ENCODE measurements around the gene UTP3. TPM values are rescaled to one million over a fixed set of nuclear protein-coding genes. Genes with fewer than 3 reads are reported as not detected.
"Not testable (repeated sequence)": the region's sequence is repeated elsewhere in the genome, so short reads cannot be mapped to it uniquely, and the experiment has no call there.

UTP3 gene
- total RNA-seq, 2 donors from 2014 or later: 16.8 to 18.1 TPM

DNA sequence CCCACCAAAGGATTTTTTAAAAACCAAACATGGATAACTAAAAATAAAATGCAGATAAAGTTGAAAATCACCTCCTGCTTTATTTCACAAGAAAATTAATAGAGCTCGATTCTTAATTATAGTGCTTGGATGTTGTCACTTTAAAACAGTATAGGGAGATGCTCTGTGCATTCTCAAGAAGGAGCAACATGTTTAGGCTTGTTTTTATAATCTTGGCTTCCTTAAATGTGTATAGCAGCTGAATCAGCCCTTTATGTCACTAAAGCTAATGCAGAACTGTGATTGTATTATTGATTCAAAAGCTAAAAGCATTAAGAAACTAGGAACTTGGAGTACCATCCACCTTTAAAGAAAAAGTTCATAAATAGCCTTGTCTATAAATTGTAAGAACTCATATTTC is 12.9 kb downstream of the UTP3 start:
- DNase-seq (no peak), ATAC-seq (no peak)
- Mint-ChIP-seq H3K27me3 (no peaks in the 10 kb centered on the region), H3K36me3 (ENCODE audit: low read depth) (no peaks in the 10 kb centered on the region), H3K27ac (no peak overlapping the region), H3K4me1 (peaks cover 16% of the 10 kb centered on the region), H3K4me3 (no peak overlapping the region)
- H3K9me3 ChIP-seq (ENCODE audit: control insufficient read depth, low read length, poor library complexity, severe bottlenecking): no peaks in the 10 kb centered on the region

DNA sequence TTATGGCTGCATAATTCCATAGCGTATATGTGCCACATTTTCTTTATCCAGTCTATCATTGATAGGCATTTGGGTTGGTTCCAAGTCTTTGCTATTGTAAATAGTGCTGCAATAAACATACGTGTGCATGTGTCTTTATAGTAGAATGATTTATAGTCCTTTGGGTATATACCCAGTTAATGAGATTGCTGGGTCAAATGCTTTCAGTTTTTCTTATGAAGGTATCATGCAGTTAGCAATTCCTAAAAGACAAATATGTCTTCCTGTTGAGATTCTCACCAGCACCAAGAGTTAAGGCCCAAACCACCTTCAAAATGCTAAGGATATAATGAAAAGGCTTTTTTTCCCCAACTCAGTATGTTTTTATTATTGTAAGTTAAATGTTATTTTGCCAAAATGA is 14.3 kb downstream of the UTP3 start:
- H3K27me3 Mint-ChIP-seq; H3K9me3 ChIP-seq (ENCODE audit: control insufficient read depth, low read length, poor library complexity, severe bottlenecking); H3K27ac Mint-ChIP-seq; DNase-seq; ATAC-seq; H3K36me3 Mint-ChIP-seq (ENCODE audit: low read depth); H3K4me3 Mint-ChIP-seq: not testable (repeated sequence)
- H3K4me1 Mint-ChIP-seq: peaks cover 20% of the 10 kb centered on the region

DNA sequence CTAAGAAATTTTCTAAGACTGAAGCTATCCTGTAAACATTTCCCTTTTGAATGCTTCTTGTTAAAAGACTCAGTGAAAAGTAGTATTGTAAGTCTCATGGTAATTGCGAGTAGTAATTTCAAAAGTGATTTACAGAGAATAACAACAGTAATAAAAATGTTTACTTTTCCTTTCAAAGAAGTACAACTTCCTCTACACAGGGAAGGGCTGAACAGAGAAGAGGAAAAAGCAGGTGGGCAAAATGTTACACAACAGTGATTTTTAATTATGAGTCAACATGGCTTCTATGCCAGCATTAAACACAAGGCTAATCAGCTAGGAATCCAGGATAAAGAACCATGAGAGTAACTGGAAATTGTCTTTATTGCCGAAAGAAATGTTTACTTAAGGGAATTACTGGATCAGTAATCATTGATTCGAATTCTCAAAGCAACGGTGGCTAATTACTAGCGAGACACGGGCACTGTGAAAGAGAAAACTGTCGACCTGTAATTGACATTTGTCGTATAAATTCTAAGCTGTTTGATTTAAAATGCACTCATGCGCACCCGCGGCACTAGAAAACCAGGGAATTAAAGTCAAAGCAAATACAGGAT is 15.4 kb downstream of the UTP3 start:
- Mint-ChIP-seq H3K36me3 (ENCODE audit: low read depth) (no peaks in the 10 kb centered on the region), H3K27me3 (no peaks in the 10 kb centered on the region), H3K4me1 (peaks cover 20% of the 10 kb centered on the region), H3K4me3 (peak overlapping the region; percentile 94), H3K27ac (peak overlapping the region; percentile 93)
- DNase-seq (no peak), ATAC-seq (no peak)
- H3K9me3 ChIP-seq (ENCODE audit: control insufficient read depth, low read length, poor library complexity, severe bottlenecking): no peaks in the 10 kb centered on the region

DNA sequence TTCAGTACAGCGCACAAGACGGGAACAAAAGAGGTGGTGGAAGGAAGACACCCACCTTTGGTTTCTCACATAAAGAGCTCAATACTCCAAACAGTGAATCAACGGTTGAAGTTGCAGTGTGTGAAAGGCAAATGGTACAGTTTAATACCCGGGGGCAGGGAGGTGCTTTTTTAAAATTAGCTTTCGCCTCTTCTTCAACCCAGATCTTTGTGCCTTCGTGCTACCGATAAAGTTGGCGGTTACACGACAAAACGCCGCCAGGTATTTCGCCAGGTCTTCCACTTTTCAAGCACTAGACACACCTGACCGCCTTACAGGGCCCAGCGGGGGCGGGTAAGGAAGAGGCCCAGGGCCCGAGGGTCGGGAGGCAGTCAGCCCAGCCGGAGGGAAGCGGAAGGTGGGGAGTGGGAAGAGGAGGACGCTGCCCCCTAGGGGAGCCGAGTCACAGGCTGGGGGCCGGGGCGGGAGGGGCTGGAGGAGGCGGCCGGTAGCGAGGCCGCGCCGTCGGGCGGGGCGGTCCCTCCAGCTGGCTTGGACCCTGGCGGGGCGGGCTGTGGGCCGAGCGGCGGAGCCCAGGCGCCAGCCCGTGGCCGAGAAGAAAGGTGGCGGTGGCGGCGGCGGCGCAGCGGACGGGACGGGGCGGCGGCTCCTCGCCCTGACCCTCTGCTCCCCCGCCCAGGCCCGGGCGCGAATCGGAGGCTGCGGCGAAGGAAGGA is 16.0 kb downstream of the UTP3 start:
- ATAC-seq: peak; percentile 53
- no peaks in the 10 kb centered on the region for H3K9me3 ChIP-seq (ENCODE audit: control insufficient read depth, low read length, poor library complexity, severe bottlenecking)
- peak overlapping the region; percentile 94 for H3K4me3 Mint-ChIP-seq
- H3K4me1 Mint-ChIP-seq: peaks cover 20% of the 10 kb centered on the region
- H3K27me3 Mint-ChIP-seq: no peaks in the 10 kb centered on the region
- H3K36me3 Mint-ChIP-seq (ENCODE audit: low read depth): no peaks in the 10 kb centered on the region
- H3K27ac Mint-ChIP-seq: peak overlapping the region; percentile 93
- peak; percentile 21 to 63 (median 62) for DNase-seq

DNA sequence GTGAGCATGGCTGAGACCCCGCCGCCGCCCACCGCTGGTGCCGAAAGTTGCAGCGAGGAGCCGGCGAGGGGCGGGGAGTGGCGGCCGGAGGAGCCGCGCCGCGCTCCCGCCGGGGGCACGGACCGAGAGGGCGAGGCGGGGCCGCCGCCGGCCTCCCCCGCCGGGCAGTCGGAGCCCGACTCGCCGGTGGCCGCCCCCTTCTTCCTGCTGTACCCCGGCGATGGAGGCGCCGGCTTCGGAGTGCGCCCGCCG is 16.5 kb downstream of the UTP3 start:
- Mint-ChIP-seq H3K4me1 (peaks cover 20% of the 10 kb centered on the region), H3K36me3 (ENCODE audit: low read depth) (no peaks in the 10 kb centered on the region), H3K27me3 (no peaks in the 10 kb centered on the region), H3K4me3 (peak overlapping the region; percentile 94), H3K27ac (peak overlapping the region; percentile 93)
- no peak for DNase-seq
- no peak for ATAC-seq
- no peaks in the 10 kb centered on the region for H3K9me3 ChIP-seq (ENCODE audit: control insufficient read depth, low read length, poor library complexity, severe bottlenecking)

DNA sequence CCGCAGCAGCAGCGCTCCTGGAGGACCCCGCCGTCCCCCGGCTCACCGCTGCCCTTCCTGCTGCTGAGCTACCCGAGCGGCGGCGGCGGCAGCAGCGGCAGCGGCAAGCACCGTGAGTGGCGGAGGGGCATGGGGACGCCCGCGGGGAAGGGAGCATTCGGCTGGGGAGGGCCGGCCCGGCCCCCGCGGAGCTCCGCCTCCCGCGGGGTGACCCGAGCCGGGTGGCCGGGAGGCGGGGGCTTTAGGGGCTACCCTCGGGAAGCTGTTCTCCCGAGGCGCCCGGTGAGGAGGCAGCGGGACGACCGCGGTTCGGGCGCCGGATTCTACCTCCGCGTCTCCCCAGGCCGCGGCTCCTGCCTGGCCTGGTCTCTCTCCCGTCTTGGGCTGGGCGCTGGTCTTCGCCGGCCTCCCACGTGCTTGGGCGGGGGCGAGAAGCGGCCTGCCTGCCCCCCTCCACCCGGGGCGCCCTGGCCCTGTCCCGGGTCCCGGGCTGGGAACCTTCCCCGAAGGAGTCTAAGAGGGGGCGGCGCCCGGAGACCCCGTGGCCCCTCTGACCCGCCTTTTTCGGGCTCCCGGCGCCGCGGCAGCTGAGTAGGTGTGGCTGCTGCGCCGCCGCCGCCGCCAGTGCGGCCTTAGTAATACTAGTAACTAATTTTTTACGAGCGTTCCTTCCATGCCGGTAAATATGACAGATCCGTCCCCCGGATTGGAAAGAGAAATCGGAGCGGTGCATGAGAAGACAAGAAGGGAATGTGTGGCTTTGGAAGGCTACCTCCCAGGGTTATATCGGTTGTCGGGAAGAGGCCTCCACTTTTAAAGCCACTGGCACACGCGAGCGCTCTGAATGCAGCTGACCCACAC is 17.1 kb downstream of the UTP3 start:
- no peaks in the 10 kb centered on the region for H3K27me3 Mint-ChIP-seq
- H3K4me3 Mint-ChIP-seq: peak overlapping the region; percentile 94
- H3K27ac Mint-ChIP-seq: peak overlapping the region; percentile 94
- peak; percentile 61 to 71 (median 69) for DNase-seq
- no peaks in the 10 kb centered on the region for H3K9me3 ChIP-seq (ENCODE audit: control insufficient read depth, low read length, poor library complexity, severe bottlenecking)
- peak; percentile 78 for ATAC-seq
- H3K36me3 Mint-ChIP-seq (ENCODE audit: low read depth): no peaks in the 10 kb centered on the region
- peaks cover 20% of the 10 kb centered on the region for H3K4me1 Mint-ChIP-seq

GRCh38 chr4:70706044-70706461 is 17.7 kb downstream of the UTP3 start:
- Mint-ChIP-seq H3K27me3 (no peaks in the 10 kb centered on the region), H3K4me3 (peak overlapping the region; percentile 94), H3K36me3 (ENCODE audit: low read depth) (no peaks in the 10 kb centered on the region), H3K27ac (peak overlapping the region; percentile 94), H3K4me1 (peaks cover 20% of the 10 kb centered on the region)
- DNase-seq (no peak), ATAC-seq (no peak)
- H3K9me3 ChIP-seq (ENCODE audit: control insufficient read depth, low read length, poor library complexity, severe bottlenecking): no peaks in the 10 kb centered on the region

DNA sequence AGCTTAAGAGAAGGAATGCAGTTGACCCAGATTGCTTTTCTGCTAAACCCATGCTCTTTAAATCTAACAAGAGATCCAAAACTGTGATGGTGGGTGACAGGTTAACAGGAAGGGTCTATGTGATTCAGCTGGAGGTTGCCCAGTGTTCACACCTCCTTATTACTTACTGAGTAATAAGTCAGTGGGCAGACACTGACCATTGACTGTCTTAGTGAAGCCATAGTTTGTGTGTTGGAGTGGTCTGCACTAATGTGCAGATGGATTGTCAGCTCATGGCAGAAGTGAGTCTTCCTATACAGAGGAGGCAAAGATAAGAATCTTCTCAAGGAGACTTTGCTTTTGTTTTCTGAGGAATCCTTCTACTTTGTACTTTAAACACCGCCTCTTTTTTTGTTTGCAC is 18.2 kb downstream of the UTP3 start:
- H3K4me3 Mint-ChIP-seq: peak overlapping the region; percentile 94
- ATAC-seq (no peak), DNase-seq (no peak)
- peak overlapping the region; percentile 94 for H3K27ac Mint-ChIP-seq
- H3K27me3 Mint-ChIP-seq: no peaks in the 10 kb centered on the region
- peaks cover 20% of the 10 kb centered on the region for H3K4me1 Mint-ChIP-seq
- H3K36me3 Mint-ChIP-seq (ENCODE audit: low read depth): no peaks in the 10 kb centered on the region
- no peaks in the 10 kb centered on the region for H3K9me3 ChIP-seq (ENCODE audit: control insufficient read depth, low read length, poor library complexity, severe bottlenecking)

- Mint-ChIP-seq H3K4me3 (no peak overlapping the region), H3K27me3 (no peaks in the 10 kb centered on the region)
Observed at GRCh38 chr4:70709611-70710205, 21.4 kb downstream of the UTP3 start.

GRCh38 chr4:70711599-70711998 is 23.3 kb downstream of the UTP3 start:
- H3K4me1 Mint-ChIP-seq: peaks cover 19% of the 10 kb centered on the region
- peak overlapping the region; percentile 85 for H3K27ac Mint-ChIP-seq
- H3K27me3 Mint-ChIP-seq: no peaks in the 10 kb centered on the region
- H3K9me3 ChIP-seq (ENCODE audit: control insufficient read depth, low read length, poor library complexity, severe bottlenecking): no peaks in the 10 kb centered on the region
- ATAC-seq (no peak), DNase-seq (no peak)
- H3K36me3 Mint-ChIP-seq (ENCODE audit: low read depth): no peaks in the 10 kb centered on the region
- H3K4me3 Mint-ChIP-seq: peak overlapping the region; percentile 71

More at GRCh38 chr4:70709611-70710205, 21.4 kb downstream of the UTP3 start:
- H3K27ac Mint-ChIP-seq: no peak overlapping the region
- ATAC-seq: no peak
- H3K36me3 Mint-ChIP-seq (ENCODE audit: low read depth): no peaks in the 10 kb centered on the region
- no peak for DNase-seq
- H3K4me1 Mint-ChIP-seq: peaks cover 30% of the 10 kb centered on the region
- no peaks in the 10 kb centered on the region for H3K9me3 ChIP-seq (ENCODE audit: control insufficient read depth, low read length, poor library complexity, severe bottlenecking)

DNA sequence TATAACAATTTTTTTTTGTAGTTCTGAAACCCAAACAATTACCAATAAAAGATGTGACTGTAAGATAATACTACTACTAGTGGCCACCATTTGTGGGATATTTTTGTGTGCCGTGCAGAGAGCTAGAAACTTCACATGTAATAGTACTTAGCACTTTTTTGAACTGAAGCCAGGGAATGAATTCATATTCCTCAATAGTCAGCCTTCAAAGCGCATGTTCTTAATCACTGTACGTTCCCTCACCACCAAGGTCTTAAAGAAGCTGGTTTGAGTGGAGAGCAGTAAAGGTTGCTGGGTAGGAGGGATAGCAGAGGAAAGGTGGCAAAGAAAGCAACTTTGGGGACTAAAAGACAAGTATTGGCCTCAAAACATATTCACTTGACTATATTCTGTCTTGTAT is 23.8 kb downstream of the UTP3 start:
- Mint-ChIP-seq H3K4me3 (no peak overlapping the region), H3K27ac (peak overlapping the region; percentile 85), H3K27me3 (no peaks in the 10 kb centered on the region), H3K4me1 (peaks cover 19% of the 10 kb centered on the region), H3K36me3 (ENCODE audit: low read depth) (no peaks in the 10 kb centered on the region)
- ATAC-seq (no peak), DNase-seq (no peak)
- H3K9me3 ChIP-seq (ENCODE audit: control insufficient read depth, low read length, poor library complexity, severe bottlenecking): no peaks in the 10 kb centered on the region

DNA sequence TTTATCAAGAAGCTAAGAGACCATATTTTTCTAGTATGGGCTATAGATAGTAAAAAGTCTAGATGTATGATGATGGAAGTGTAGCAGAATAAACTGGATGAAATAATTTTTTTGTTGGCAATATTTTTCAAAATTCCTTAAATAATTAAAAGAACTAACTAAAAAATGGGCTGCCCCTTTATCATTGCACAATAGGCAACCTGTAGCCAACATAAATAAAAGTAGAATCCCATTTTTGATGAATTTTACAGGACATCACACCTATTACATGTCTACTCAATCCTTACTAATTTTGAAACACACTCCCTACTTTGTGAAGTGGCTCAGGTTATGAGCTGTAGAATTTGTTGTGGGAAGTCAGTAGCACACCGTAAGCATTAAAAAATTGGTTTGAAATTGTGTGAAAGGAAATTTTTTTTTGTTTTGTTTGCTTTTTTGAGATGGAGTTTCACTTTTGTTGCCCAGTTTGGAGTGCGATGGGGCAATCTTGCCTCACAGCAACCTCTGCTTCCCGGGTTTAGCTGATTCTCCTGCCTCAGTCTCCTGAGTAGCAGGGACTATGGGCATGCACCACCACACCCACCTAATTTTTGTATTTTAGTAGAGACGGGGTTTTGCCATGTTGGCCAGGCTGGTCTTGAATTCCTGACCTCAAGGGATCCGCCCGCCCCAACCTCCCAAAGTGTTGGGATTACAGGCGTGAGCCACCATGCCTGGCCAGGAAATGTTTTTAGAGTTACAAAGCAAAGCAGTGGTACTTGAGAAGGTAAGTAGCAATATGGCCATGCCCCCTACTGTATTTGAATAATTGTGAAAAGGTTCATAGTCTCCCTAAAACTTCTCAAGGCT is 24.5 kb downstream of the UTP3 start:
- no peak for ATAC-seq
- no peaks in the 10 kb centered on the region for H3K36me3 Mint-ChIP-seq (ENCODE audit: low read depth)
- no peak for DNase-seq
- no peak overlapping the region for H3K4me3 Mint-ChIP-seq
- H3K27me3 Mint-ChIP-seq: no peaks in the 10 kb centered on the region
- no peak overlapping the region for H3K27ac Mint-ChIP-seq
- peaks cover 19% of the 10 kb centered on the region for H3K4me1 Mint-ChIP-seq
- H3K9me3 ChIP-seq (ENCODE audit: control insufficient read depth, low read length, poor library complexity, severe bottlenecking): no peaks in the 10 kb centered on the region
